ENCODE measurements around the gene HYAL4. TPM values are rescaled to one million over a fixed set of nuclear protein-coding genes. Genes with fewer than 3 reads are reported as not detected.

The HYAL4 gene
- total RNA-seq, 1 donor from 2014 or later, result not detected

DNA sequence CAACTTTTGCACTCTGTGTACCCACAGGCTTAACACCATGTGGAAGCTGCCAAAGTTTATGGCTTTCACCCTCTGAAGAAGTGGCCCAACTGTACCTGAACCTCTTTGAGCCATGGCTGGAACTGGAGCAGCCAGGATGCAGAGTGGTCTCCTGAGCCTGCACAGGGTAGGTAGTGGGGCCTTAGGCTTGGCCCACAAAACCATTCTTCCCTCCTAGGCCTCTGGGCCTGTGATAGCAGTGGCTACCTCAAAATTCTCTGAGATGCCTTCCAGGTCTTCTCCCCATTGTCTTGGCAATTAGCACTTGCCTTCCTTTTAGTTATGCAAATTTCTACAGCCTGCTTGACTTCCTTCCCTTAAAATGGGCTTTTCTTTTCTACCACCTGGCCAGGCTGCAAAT lies 60.7 kb downstream of the HYAL4 start:
- H3K27ac Mint-ChIP-seq, result no peak overlapping the region
- DNase-seq (ENCODE audit: low spot score, unreplicated experiment), result no peak
- TF ChIP-seq, protein P1, sequence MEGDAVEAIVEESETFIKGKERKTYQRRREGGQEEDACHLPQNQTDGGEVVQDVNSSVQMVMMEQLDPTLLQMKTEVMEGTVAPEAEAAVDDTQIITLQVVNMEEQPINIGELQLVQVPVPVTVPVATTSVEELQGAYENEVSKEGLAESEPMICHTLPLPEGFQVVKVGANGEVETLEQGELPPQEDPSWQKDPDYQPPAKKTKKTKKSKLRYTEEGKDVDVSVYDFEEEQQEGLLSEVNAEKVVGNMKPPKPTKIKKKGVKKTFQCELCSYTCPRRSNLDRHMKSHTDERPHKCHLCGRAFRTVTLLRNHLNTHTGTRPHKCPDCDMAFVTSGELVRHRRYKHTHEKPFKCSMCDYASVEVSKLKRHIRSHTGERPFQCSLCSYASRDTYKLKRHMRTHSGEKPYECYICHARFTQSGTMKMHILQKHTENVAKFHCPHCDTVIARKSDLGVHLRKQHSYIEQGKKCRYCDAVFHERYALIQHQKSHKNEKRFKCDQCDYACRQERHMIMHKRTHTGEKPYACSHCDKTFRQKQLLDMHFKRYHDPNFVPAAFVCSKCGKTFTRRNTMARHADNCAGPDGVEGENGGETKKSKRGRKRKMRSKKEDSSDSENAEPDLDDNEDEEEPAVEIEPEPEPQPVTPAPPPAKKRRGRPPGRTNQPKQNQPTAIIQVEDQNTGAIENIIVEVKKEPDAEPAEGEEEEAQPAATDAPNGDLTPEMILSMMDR (IDR thresholded peaks at IDR 0.05; ENCODE audit: unreplicated experiment), result no peak
- no peaks in the 10 kb centered on the region for H3K36me3 Mint-ChIP-seq (ENCODE audit: insufficient read depth)
- no peaks in the 10 kb centered on the region for H3K27me3 Mint-ChIP-seq
- H3K4me3 Mint-ChIP-seq (ENCODE audit: low read depth), result no peak overlapping the region
- peaks cover 23% of the 10 kb centered on the region for H3K9me3 Mint-ChIP-seq (ENCODE audit: low read depth)
- H3K4me1 Mint-ChIP-seq (ENCODE audit: low read depth), result no peaks in the 10 kb centered on the region

DNA sequence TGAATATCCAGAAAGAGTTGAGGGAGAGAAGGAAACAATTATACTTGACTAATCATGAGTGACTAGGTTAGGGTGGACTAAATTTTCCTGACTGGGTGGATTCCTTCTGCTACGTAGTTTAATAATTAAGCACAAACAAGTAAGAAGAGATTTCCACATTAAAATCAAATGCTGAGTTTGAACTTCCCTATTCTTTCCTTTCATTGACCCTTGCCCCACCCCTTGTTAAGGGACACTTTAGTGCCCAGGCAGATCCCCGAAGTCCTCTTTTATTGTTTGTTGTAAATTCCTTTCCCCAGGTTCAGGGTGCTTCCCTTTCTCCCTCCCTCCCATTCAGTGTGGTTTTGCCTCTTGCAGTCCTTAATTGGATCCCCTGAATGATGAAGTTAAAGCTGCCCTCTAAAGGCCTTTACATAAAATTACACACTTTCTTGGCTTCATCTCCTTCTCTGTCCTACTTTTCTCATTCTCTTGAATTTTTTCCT lies 71.3 kb downstream of the HYAL4 start:
- Mint-ChIP-seq H3K27ac (no peak overlapping the region), H3K27me3 (no peaks in the 10 kb centered on the region), H3K36me3 (ENCODE audit: insufficient read depth) (no peaks in the 10 kb centered on the region), H3K9me3 (ENCODE audit: low read depth) (peaks cover 3% of the 10 kb centered on the region), H3K4me3 (ENCODE audit: low read depth) (no peak overlapping the region), H3K4me1 (ENCODE audit: low read depth) (peaks cover 3% of the 10 kb centered on the region)
- no peak for DNase-seq (ENCODE audit: low spot score, unreplicated experiment)
- TF ChIP-seq, protein P1 (IDR thresholded peaks at IDR 0.05; ENCODE audit: unreplicated experiment), result peak; percentile 46

GRCh38 chr7:123917878-123918277 lies 72.9 kb downstream of the HYAL4 start:
- Mint-ChIP-seq H3K4me3 (ENCODE audit: low read depth) (no peak overlapping the region), H3K27me3 (no peaks in the 10 kb centered on the region), H3K9me3 (ENCODE audit: low read depth) (peaks cover 3% of the 10 kb centered on the region), H3K27ac (no peak overlapping the region), H3K36me3 (ENCODE audit: insufficient read depth) (no peaks in the 10 kb centered on the region), H3K4me1 (ENCODE audit: low read depth) (peaks cover 3% of the 10 kb centered on the region)
- TF ChIP-seq, protein P1 (IDR thresholded peaks at IDR 0.05; ENCODE audit: unreplicated experiment), result no peak
- DNase-seq (ENCODE audit: low spot score, unreplicated experiment), result no peak

GRCh38 chr7:123918309-123918708 lies 73.3 kb downstream of the HYAL4 start:
- H3K4me3 Mint-ChIP-seq (ENCODE audit: low read depth), result no peak overlapping the region
- TF ChIP-seq, protein P1 (IDR thresholded peaks at IDR 0.05; ENCODE audit: unreplicated experiment), result no peak
- DNase-seq (ENCODE audit: low spot score, unreplicated experiment), result no peak
- H3K36me3 Mint-ChIP-seq (ENCODE audit: insufficient read depth), result no peaks in the 10 kb centered on the region
- no peak overlapping the region for H3K27ac Mint-ChIP-seq
- no peaks in the 10 kb centered on the region for H3K27me3 Mint-ChIP-seq
- H3K9me3 Mint-ChIP-seq (ENCODE audit: low read depth), result peaks cover 3% of the 10 kb centered on the region
- peaks cover 3% of the 10 kb centered on the region for H3K4me1 Mint-ChIP-seq (ENCODE audit: low read depth)

GRCh38 chr7:123923599-123923998 lies 78.6 kb downstream of the HYAL4 start:
- H3K9me3 Mint-ChIP-seq (ENCODE audit: low read depth), result peaks cover under 1% of the 10 kb centered on the region
- DNase-seq (ENCODE audit: low spot score, unreplicated experiment), result no peak
- H3K4me3 Mint-ChIP-seq (ENCODE audit: low read depth), result no peak overlapping the region
- peaks cover 17% of the 10 kb centered on the region for H3K4me1 Mint-ChIP-seq (ENCODE audit: low read depth)
- no peaks in the 10 kb centered on the region for H3K36me3 Mint-ChIP-seq (ENCODE audit: insufficient read depth)
- TF ChIP-seq, protein P1 (IDR thresholded peaks at IDR 0.05; ENCODE audit: unreplicated experiment), result no peak
- H3K27ac Mint-ChIP-seq, result no peak overlapping the region
- H3K27me3 Mint-ChIP-seq, result no peaks in the 10 kb centered on the region

Data from progenitor cell of endocrine pancreas (in vitro differentiated cells).